Measurements from ENCODE around the gene DVL2.

GRCh38 chr17:7177954-7178477 lies 56.3 kb downstream of the DVL2 start:
- TF ChIP-seq CTCF (conservative IDR thresholded peaks at IDR 0.05; ENCODE audit: low read depth, low read length), result no peak
- TF ChIP-seq EZH2 (IDR thresholded peaks at IDR 0.05; ENCODE audit: borderline replicate concordance, low read depth, low read length, poor library complexity, severe bottlenecking), result no peak
